K562 treated with DMSO at 1 percent for 48 hours (cell line): ENCODE data around the gene COTL1. TPM values are rescaled to one million over a fixed set of nuclear protein-coding genes. Genes with fewer than 3 reads are reported as not detected.

Experiments used
- total RNA-seq: library from RNA; unstranded; fragments of 300-600 nt; gene quantifications from 2 replicates; pipeline ENCODE4 v1.2.3, GENCODE V29; 2022; ENCODE audit warnings: low replicate concordance; ENCODE audit errors: extremely low read depth

The COTL1 gene
- total RNA-seq = not detected in 2 replicates

GRCh38 chr16:84617791-84618580 is at the start of gene COTL1:
Gene COTL1, minus strand, starts transcription at chr16:84618078. Its CDS starts 164 bp downstream, at chr16:84617914.

GRCh38 chr16:84647828-84648594 is 30.1 kb upstream of the COTL1 start, which contains the start of gene KLHL36:
Gene KLHL36, plus strand, starts transcription at chr16:84648511. Its CDS starts 2,357 bp downstream, at chr16:84650868.

Other genes starting within 250 kb of the COTL1 start
- gene ATP2C2, start 249.5 kb downstream of the COTL1 start, total RNA-seq = not detected in 2 replicates
- not detected in 2 replicates for gene MEAK7, start 113.4 kb downstream of the COTL1 start, total RNA-seq
- gene KLHL36, start 30.4 kb upstream of the COTL1 start, total RNA-seq = not detected in 2 replicates
- 140 TPM in 1 of 2 replicates, not detected in the other for gene USP10, start 81.9 kb upstream of the COTL1 start, total RNA-seq
- not detected in 2 replicates for gene CRISPLD2, start 201.9 kb upstream of the COTL1 start, total RNA-seq